H1 (cell line): Measurements from ENCODE around the gene ANKRD29. TPM values are rescaled to one million over a fixed set of nuclear protein-coding genes. Genes with fewer than 3 reads are reported as not detected.

Experiments used
- CBX5 ChIP-seq: fragments of 300-800, 300-1000 bp; sonication (generic); IDR thresholded peaks from 2 replicates; pipeline ENCODE4 v1.7.1; 2016; ENCODE audit warnings: antibody characterized with exemption, low read length, low read depth
- CHD7 ChIP-seq: fragments of 300-600 bp; sonication (generic); IDR thresholded peaks from 2 replicates; pipeline ENCODE4 v1.7.1; 2012; ENCODE audit warnings: low read length, moderate library complexity, mild to moderate bottlenecking, inconsistent platforms; ENCODE audit not compliant: insufficient replicate concordance
- CTBP2 ChIP-seq: IDR thresholded peaks from 2 replicates; pipeline ENCODE4 v1.7.0; 2011; ENCODE audit warnings: borderline replicate concordance, mild to moderate bottlenecking, moderate library complexity, mixed read lengths, low read length; ENCODE audit not compliant: insufficient read depth, insufficient read length
- MAFK ChIP-seq: IDR thresholded peaks from 2 replicates; pipeline ENCODE4 v1.6.1; 2012; ENCODE audit warnings: low read depth, mild to moderate bottlenecking, improper control_type of control experiment, low read length
- TAF1 ChIP-seq: IDR thresholded peaks from 2 replicates; pipeline ENCODE4 v1.6.1; 2011; ENCODE audit warnings: mild to moderate bottlenecking, low read depth, low read length
- polyA plus RNA-seq, 7 experiments: library from polyadenylated mRNA; depleted of rRNA in 3 of 7; stranded (reverse) in 5 of 7; unstranded in 2 of 7; fragments of >200 nt in 5 of 7; fragments of 200-250 nt in 2 of 7; gene quantifications; 1 replicate in 5 of 7; 2 replicates in 1 of 7; 4 replicates in 1 of 7; pipeline versions ENCODE4 v1.2.1 to v1.2.3, GENCODE V29; 2011 to 2013; ENCODE audit warnings: missing spikeins in 2 of 7, mixed read lengths in 2 of 7
- total RNA-seq: library from RNA; stranded (reverse); fragmentation: NEBNext Ultra II Directional; extraction: Animal tissue kit (Norgen Biotek cat#: 25700); gene quantifications from 2 replicates; pipeline ENCODE4 v1.2.1, GENCODE V29; 2021

The ANKRD29 gene
- total and polyA plus RNA-seq, 2 of the 8 experiments (the other 6 are each of a cell fraction or from before 2014, with no cell fraction given) = 3.0 to 7.3 TPM

GRCh38 chr18:23572012-23572411, 90.7 kb downstream of the ANKRD29 start (continued):
- TF ChIP-seq CHD7 (no peak), MAFK (no peak), CTBP2 (no peak), CBX5 (no peak), TAF1 (no peak)
